Effector memory CD4-positive, alpha-beta T cell (primary cell): ENCODE results near the gene PSD4.
"Not testable (repeated sequence)": the region's sequence is repeated elsewhere in the genome, so short reads cannot be mapped to it uniquely, and the experiment has no call there.

Source experiments
- DNase-seq, 3 donors: peaks; one replicate each; pipeline ENCODE4 v3.0.0-alpha.2; 2020
- H3K27ac ChIP-seq: 2 replicates; pipeline ENCODE4 v1.7.0; 2013; ENCODE audit warnings: mild to moderate bottlenecking, low read length, moderate library complexity; ENCODE audit not compliant: insufficient read depth, poor library complexity, severe bottlenecking
- H3K27me3 ChIP-seq: replicated peaks from 2 replicates; pipeline ENCODE4 v1.7.0; 2013; ENCODE audit warnings: mild to moderate bottlenecking, low read length; ENCODE audit not compliant: insufficient read depth, control insufficient read depth, poor library complexity, severe bottlenecking
- H3K36me3 ChIP-seq: 2 replicates; pipeline ENCODE4 v1.7.0; 2013; ENCODE audit warnings: mild to moderate bottlenecking, low read length, moderate library complexity; ENCODE audit not compliant: control insufficient read depth, insufficient read depth
- H3K4me1 ChIP-seq: 2 replicates; pipeline ENCODE4 v1.7.0; 2013; ENCODE audit warnings: low read length, mild to moderate bottlenecking; ENCODE audit not compliant: control insufficient read depth, insufficient read depth, poor library complexity, severe bottlenecking
- H3K4me3 ChIP-seq: 2 replicates; pipeline ENCODE4 v1.7.0; 2013; ENCODE audit warnings: low read length, low read depth, mild to moderate bottlenecking; ENCODE audit not compliant: insufficient read depth, poor library complexity, severe bottlenecking
- H3K9me3 ChIP-seq: 2 replicates; pipeline ENCODE4 v1.7.0; 2013; ENCODE audit warnings: mild to moderate bottlenecking, low read length, moderate library complexity; ENCODE audit not compliant: control insufficient read depth

Gene PSD4

DNA sequence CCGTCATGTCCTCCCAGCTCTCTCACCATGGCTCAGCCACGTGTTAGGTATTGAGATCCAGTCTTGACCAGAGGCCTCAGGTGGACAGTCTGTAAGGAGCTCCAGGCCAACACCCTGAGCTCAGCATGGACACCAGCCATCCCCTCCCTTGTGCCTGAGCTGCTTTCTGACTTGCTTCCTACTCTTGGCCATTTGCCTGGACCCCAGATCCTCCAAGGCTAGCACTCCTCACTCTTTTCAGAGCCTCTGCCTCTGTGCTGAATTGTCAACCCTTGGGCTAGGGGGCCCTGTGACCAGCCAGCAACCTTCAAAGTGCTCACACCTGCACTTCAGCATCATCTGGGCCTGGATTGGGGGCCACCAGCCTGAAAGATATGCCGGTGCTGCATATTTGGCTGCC is 58.4 kb downstream of the PSD4 start:
- Histone ChIP-seq H3K36me3 (no peaks in the 10 kb centered on the region), H3K27me3 (no peaks in the 10 kb centered on the region), H3K4me3 (no peak overlapping the region), H3K9me3 (no peaks in the 10 kb centered on the region), H3K27ac (no peak overlapping the region), H3K4me1 (no peaks in the 10 kb centered on the region)
- DNase-seq, result no peak

DNA sequence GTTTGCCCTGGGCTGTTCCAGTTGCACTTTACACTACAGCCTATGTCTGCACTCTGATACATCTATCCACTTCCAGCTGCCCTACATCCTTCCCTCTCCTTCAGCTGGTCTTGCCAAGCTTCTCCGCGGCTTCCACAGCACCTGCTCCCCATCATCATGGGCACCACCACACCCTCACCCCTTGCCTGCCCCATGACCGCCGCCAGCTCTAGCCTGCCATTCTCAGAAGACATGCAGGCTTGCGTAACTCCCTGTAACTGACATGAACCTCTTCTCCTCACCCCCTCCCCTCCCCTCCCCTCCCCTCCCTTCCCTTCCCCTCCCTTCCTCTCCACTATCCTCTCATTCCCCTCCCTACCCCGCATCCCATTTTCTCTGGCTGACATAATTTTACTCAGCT is 59.0 kb downstream of the PSD4 start:
- no peak overlapping the region for H3K4me3 ChIP-seq
- H3K27me3 ChIP-seq, result no peaks in the 10 kb centered on the region
- no peak for DNase-seq
- H3K27ac ChIP-seq, result no peak overlapping the region
- H3K9me3 ChIP-seq, result no peaks in the 10 kb centered on the region
- no peaks in the 10 kb centered on the region for H3K4me1 ChIP-seq
- no peaks in the 10 kb centered on the region for H3K36me3 ChIP-seq

DNA sequence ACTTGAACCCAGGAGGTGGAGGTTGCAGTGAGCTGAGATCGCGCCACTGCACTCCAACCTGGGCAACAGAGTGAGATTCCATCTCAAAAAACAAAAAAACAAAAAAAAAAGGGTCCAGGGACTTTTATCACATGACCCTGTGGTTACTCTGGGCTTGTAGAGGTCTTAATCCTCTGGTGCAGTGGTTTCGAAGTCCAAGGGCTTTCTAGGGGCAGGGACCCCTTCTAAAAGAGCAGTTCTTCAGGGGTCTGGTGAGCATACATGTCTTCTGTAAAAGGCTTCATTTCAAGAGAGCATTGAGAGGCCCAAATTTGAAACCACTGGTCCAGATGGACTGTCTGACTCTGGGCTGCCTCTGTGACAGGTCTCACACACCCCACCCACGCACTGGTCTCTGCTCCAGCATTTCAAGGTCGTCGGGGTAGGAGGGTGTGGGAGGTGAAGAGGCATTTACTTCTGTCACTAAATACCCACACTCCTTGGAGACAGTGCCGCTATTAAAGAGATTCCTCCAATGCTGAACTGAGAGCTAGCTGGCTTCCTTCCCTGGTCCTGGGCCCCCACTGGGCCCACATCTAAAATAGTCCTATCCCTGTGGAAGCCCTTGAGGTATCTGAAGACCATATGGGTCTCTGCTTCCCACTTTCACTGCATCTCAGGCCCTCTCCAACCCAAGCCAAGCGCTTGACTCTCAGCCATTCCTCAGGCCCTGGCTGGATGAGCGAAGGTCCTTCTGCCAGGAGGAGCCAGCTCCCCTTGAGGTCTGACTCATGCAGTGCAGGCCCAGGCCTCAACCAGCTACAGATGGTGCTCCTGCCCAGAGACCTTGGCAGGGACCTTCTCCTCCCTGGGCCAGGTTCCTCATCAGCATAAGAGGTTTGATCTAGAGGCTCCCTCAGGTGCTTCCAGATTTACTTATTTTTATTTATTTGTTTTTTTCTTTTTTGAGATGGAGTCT is 60.1 kb downstream of the PSD4 start:
- H3K27me3 ChIP-seq, result no peaks in the 10 kb centered on the region
- no peaks in the 10 kb centered on the region for H3K36me3 ChIP-seq
- no peaks in the 10 kb centered on the region for H3K9me3 ChIP-seq
- H3K4me1 ChIP-seq, result no peaks in the 10 kb centered on the region
- no peak overlapping the region for H3K27ac ChIP-seq
- no peak for DNase-seq
- H3K4me3 ChIP-seq, result no peak overlapping the region

DNA sequence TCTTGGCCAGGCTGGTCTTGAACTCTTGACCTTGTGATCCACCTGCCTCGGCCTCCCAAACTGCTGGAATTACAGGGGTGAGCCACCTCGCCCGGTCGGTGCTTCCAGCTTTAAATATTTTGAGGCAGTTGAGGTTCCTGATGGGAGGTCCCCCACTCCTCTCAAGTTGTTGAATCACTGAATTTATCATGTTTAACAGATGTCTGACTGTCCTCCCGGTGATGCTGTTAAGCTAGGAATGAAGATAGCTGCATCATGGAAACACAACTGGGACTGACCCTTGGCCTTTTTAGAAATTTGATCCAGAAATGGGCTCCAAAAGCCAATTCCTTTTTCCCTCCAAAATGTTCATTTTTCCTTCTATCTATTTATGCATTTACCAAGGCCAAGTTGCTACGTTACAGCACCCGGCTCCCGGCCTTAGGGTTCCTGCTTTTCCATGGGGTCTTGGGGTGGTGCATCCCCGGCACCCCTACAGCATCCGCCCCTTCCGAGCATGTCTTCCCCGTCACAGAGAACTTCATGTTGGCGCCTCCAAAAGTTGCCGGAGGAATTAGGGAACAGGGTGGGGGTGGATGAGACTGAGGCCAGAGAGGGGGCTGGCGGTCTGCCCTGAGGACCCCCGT is 61.1 kb downstream of the PSD4 start:
- Histone ChIP-seq H3K4me1 (no peaks in the 10 kb centered on the region), H3K27me3 (no peaks in the 10 kb centered on the region), H3K36me3 (no peaks in the 10 kb centered on the region), H3K4me3 (peak overlapping the region; percentile 47), H3K9me3 (no peaks in the 10 kb centered on the region), H3K27ac (peak overlapping the region; percentile 52)
- DNase-seq, result no peak

DNA sequence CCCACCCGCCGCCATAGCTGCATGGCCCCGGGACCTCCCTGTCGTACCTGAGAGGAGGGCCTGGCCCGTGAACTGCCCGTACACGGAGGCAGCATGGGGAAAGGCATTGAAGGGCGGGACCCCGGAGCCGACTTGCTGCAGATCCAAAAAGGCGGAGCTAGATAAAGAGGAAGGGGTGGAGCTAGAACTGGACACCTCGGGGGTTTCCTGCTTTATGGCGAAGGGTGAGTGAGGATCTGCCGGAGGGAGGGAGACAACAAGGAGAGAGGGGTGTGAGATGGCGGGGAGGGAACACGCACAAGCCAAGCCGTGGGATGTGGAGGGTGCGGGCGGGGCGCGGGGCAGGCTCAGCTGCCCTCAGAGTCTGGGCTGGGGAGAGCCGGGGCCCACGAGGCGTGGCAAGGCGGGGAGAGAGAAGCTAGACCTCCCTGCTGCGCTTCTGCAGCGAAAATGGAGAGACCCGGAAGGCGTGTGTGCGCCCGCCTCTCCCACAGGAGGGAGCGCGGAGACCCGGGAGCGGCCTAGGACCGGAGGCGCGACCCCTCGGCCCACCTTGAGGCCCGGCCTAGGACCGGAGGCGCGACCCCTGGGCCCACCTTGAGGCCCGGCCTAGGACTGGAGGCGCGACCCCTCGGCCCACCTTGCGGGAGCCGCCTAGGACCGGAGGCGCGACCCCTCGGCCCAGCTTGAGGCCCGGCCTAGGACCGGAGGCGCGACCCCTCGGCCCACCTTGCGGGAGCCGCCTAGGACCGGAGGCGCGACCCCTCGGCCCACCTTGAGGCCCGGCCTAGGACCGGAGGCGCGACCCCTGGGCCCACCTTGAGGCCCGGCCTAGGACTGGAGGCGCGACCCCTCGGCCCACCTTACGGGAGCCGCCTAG is 61.8 kb downstream of the PSD4 start:
- not testable (repeated sequence) for H3K27me3 ChIP-seq, H3K4me1 ChIP-seq, H3K36me3 ChIP-seq, H3K9me3 ChIP-seq
- Histone ChIP-seq H3K4me3 (peak overlapping the region; percentile 47), H3K27ac (peak overlapping the region; percentile 52)
- DNase-seq, result peak in 2 of 3 donors; percentile 8 to 38

DNA sequence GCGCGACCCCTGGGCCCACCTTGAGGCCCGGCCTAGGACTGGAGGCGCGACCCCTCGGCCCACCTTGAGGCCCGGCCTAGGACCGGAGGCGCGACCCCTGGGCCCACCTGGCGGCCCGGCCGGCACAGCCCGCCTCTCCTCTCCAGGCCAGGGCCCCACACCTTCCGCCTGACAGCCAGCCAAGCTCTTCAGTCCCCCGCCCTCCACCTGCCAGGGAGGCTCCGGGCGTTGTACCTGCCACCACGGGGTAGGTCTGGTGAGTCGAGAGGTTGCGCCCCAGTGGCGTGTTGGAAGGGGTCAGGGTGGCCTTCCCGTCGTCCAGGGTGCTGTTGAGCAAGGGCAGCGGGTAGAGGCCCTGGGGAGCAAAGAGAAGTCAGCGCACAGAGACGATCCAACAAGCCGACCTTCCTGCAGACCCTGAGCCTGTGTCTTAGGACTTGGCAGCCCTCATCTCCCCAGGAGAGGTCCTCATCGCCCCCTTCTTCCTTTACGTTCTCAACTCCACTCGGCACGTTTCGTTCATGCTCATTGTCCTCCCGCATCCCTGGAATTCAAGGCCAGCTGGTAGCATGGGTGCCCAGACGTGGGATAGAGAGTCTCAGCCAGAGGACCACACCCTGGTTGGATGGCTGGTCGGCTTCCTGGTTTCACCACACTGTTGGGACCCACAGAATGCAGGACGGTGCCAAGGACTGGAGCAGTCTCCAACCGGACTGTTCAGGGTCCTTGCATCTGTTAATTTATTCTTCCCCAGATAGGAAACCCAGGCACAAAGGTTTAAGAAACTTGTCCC is 62.8 kb downstream of the PSD4 start:
- H3K27ac ChIP-seq, result no peak overlapping the region
- DNase-seq, result no peak
- no peak overlapping the region for H3K4me3 ChIP-seq
- H3K27me3 ChIP-seq, result no peaks in the 10 kb centered on the region
- no peaks in the 10 kb centered on the region for H3K4me1 ChIP-seq
- H3K9me3 ChIP-seq, result no peaks in the 10 kb centered on the region
- no peaks in the 10 kb centered on the region for H3K36me3 ChIP-seq

DNA sequence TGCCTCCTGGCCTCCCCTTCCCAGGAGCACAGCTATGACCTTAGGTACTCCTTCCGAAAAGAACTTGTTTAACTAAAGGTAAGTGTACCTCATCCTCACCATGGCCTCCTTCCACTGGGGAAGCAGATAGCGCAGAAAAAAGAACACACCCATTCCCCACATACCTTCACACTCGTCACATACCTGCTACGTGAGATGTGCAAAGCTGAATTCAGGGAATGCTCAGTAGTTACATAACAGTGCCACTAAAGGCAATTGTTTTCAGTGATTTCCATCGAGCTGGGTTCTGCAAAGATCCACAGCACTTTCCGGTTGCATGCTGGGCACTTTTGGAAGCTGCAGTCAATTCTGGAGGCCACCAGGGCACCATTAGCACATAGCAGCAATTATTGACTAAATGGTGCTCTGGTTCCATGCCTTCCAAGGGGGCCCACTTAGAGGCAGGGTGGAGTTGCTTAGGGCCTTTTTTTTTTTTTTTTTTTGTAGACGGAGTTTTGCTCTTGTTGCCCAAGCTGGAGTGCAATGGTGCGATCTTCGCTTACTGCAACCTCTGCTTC is 63.9 kb downstream of the PSD4 start:
- H3K36me3 ChIP-seq, result no peaks in the 10 kb centered on the region
- H3K27ac ChIP-seq, result no peak overlapping the region
- no peak for DNase-seq
- no peaks in the 10 kb centered on the region for H3K4me1 ChIP-seq
- H3K9me3 ChIP-seq, result no peaks in the 10 kb centered on the region
- H3K4me3 ChIP-seq, result no peak overlapping the region
- no peaks in the 10 kb centered on the region for H3K27me3 ChIP-seq

DNA sequence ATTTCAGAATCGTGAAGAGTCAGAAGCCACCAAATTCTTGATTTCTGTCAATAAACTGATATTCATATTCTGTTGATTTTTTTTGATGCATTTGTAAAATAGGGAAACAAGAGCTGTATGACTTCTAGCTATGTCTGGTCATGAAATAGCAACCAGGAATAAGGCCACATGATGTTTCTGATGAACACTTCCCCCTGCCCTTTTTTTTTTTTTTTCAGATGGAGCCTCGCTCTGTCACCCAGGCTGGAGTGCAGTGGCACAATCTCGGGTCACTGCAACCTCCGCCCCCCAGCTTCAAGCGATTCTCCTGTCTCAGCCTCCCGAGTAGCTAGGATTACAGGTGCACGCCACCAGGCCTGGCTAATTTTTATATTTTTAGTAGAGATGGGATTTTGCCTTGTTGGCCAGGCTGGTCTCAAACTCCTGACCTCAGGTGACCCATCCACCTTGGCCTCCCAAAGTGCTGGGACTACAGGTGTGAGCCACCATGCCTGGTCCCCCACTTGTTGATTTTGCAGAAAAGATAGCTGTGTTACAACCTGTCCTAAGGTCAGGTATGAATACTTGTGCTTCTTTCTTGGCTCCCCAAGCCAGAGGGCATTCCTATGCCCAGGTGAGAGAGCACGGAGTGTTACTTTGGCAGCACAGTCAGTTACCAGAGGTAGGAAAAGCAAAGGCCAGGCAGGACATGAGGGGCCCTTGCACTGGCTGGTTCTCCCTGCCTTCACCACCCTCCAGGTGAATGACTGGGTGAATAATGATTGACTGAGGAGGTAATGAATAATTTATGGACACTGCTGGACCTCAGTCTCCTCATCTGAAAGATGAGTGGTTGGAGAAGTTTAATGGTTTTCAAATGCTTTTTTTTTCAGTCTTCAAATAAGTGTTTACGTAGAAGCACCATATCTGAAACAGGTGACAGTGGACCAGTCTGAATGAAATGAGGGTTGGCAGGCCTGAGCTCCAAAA is 65.4 kb downstream of the PSD4 start:
- H3K27me3 ChIP-seq, result no peaks in the 10 kb centered on the region

More for the DNA sequence above, 65.4 kb downstream of the PSD4 start:
- Histone ChIP-seq H3K9me3 (no peaks in the 10 kb centered on the region), H3K27ac (no peak overlapping the region), H3K4me3 (no peak overlapping the region), H3K4me1 (no peaks in the 10 kb centered on the region), H3K36me3 (no peaks in the 10 kb centered on the region)
- DNase-seq, result no peak
